C4-2B (cell line): ENCODE results near the gene ALOX15.

Experiments
- H3K27ac ChIP-seq: fragments of 450-650 bp; 2 replicates; pipeline ENCODE4 v1.5.1; 2017
- ZFX ChIP-seq: fragments of 450-650 bp; IDR thresholded peaks from 2 replicates; pipeline ENCODE4 v1.6.1; 2017
- TF ChIP-seq, protein P1 (sequence below): fragments of 450-650 bp; conservative IDR thresholded peaks from 2 replicates; pipeline ENCODE4 v1.5.1; 2017; ENCODE audit warnings: mild to moderate bottlenecking

ALOX15 gene

GRCh38 chr17:4622375-4622774 lies 19.1 kb downstream of the ALOX15 start:
- no peak overlapping the region for H3K27ac ChIP-seq
- TF ChIP-seq, protein P1, sequence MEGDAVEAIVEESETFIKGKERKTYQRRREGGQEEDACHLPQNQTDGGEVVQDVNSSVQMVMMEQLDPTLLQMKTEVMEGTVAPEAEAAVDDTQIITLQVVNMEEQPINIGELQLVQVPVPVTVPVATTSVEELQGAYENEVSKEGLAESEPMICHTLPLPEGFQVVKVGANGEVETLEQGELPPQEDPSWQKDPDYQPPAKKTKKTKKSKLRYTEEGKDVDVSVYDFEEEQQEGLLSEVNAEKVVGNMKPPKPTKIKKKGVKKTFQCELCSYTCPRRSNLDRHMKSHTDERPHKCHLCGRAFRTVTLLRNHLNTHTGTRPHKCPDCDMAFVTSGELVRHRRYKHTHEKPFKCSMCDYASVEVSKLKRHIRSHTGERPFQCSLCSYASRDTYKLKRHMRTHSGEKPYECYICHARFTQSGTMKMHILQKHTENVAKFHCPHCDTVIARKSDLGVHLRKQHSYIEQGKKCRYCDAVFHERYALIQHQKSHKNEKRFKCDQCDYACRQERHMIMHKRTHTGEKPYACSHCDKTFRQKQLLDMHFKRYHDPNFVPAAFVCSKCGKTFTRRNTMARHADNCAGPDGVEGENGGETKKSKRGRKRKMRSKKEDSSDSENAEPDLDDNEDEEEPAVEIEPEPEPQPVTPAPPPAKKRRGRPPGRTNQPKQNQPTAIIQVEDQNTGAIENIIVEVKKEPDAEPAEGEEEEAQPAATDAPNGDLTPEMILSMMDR, result no peak
- no peak for TF ChIP-seq ZFX

- no peak overlapping the region for H3K27ac ChIP-seq
- TF ChIP-seq ZFX, result no peak
- TF ChIP-seq, protein P1, result no peak
These were observed 20.9 kb downstream of the ALOX15 start for GRCh38 chr17:4620531-4621101.

DNA sequence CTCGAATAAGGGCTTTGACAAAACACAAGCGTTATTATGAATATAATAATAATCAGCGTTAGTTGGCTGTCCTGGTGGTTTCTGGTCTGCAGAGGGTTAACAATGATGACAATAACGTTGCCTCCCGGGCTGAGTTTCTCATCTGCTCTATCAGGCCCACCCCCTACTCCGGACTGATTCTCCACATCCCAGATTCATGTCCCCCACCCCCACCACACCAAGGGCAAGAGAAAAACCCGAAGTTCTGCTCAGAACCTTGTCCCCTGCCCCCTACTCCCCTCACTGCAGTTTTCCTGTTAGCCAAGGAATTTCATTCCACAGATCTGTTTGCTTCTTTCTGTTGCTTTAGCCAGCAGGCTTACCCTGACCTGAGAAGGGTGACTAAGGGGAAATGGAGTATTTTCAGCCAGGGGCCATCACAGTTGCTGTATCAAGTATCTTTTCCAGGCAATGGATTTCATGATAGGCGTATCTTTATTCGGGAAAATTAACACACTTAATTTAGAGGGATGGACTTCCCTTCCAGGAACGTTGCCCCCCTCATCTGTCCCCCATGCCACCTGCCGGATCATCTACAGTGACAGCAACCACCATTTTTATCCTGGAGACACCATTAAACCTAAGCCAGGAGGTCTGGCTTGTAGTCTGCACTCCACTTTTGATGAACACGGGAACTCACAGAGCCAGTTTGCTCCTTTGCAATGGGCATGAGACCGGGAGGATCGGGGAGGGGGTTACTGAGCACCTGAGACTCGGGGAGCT lies 23.7 kb downstream of the ALOX15 start:
- H3K27ac ChIP-seq, result no peak overlapping the region
- TF ChIP-seq ZFX, result no peak
- TF ChIP-seq, protein P1, result no peak

GRCh38 chr17:4617090-4617489 lies 24.4 kb downstream of the ALOX15 start:
- TF ChIP-seq, protein P1, result no peak
- no peak for TF ChIP-seq ZFX
- H3K27ac ChIP-seq, result no peak overlapping the region

GRCh38 chr17:4616476-4616875 lies 25.0 kb downstream of the ALOX15 start:
- TF ChIP-seq ZFX, result no peak
- TF ChIP-seq, protein P1, result no peak
- H3K27ac ChIP-seq, result no peak overlapping the region

GRCh38 chr17:4610656-4611055 lies 30.8 kb downstream of the ALOX15 start:
- no peak for TF ChIP-seq ZFX
- TF ChIP-seq, protein P1, result no peak
- H3K27ac ChIP-seq, result no peak overlapping the region

DNA sequence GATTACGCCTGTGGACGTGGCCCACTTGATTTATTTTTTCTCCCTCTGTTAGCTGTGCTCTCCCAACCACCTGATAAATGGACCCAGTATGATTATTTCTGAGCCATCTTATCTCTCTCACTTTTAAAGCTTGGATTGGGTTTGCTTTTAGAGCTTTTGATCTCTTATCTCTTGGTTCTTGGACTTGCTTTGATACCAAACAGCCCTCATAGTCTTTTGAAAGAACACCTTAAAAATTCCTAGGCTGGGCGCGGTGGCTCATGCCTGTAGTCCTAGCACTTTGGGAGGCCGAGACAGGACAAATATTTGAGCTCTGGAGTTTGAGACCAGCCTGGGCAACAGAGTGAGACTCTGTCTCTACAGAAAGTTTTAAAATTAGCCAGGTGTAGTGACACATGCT lies 31.3 kb downstream of the ALOX15 start:
- TF ChIP-seq, protein P1, result no peak
- no peak for TF ChIP-seq ZFX
- no peak overlapping the region for H3K27ac ChIP-seq
